Spleen (tissue), 7 donors: ENCODE data around the gene FMNL3.

ENCODE experiments used
- CTCF ChIP-seq, 11 experiments: fragments of 200-600 bp in 7 of 11; fragments of 450-650 bp in 4 of 11; sonication (generic) in 4 of 11; IDR thresholded peaks in 8 of 11; conservative IDR thresholded peaks in 3 of 11; 1 replicate in 7 of 11; 2 replicates in 4 of 11; pipeline versions ENCODE4 v1.4.0 to v1.8.0; 2016 to 2021; ENCODE audit warnings: antibody characterized with exemption in 11 of 11, inconsistent platforms in 4 of 11, mild to moderate bottlenecking in 1 of 11
- POLR2A ChIP-seq, 3 donors: fragments of 450-650 bp; IDR thresholded peaks; one replicate each; pipeline ENCODE4 v1.5.1; 2017; ENCODE audit warnings: antibody characterized with exemption in 3 of 3, mild to moderate bottlenecking in 1 of 3
- POLR2AphosphoS5 ChIP-seq, 3 donors: sonication (generic); formaldehyde crosslinking; IDR thresholded peaks; one replicate each; pipeline ENCODE4 v1.5.1; 2017; ENCODE audit warnings: antibody characterized with exemption in 3 of 3
- donor health status: DM: no; HTN: no; CAD: no; lungs with moderate emphysema.
- donor health status: DM: no; HTN: no; CAD: no.
- donor health status: DM: no; HTN: no; CAD: no.

GRCh38 chr12:49648712-49649003 is 58.5 kb downstream of the FMNL3 start:
- TF ChIP-seq POLR2A (IDR thresholded peaks at IDR 0.05): no peak
- TF ChIP-seq CTCF (IDR thresholded peaks at IDR 0.05 in 8 of 11, conservative IDR thresholded peaks at IDR 0.05 in 3 of 11): no peak
- TF ChIP-seq POLR2AphosphoS5 (IDR thresholded peaks at IDR 0.05): no peak
